ENCODE results near the gene NR1D1.
A peak's percentile ranks its signal among the peaks of the same experiment; 100 is the strongest.

Gene NR1D1

GRCh38 chr17:40073454-40074174 is 26.8 kb downstream of the NR1D1 start:
- no peak for DNase-seq

- DNase-seq: no peak
These were observed 27.5 kb downstream of the NR1D1 start for GRCh38 chr17:40072735-40073346.

DNA sequence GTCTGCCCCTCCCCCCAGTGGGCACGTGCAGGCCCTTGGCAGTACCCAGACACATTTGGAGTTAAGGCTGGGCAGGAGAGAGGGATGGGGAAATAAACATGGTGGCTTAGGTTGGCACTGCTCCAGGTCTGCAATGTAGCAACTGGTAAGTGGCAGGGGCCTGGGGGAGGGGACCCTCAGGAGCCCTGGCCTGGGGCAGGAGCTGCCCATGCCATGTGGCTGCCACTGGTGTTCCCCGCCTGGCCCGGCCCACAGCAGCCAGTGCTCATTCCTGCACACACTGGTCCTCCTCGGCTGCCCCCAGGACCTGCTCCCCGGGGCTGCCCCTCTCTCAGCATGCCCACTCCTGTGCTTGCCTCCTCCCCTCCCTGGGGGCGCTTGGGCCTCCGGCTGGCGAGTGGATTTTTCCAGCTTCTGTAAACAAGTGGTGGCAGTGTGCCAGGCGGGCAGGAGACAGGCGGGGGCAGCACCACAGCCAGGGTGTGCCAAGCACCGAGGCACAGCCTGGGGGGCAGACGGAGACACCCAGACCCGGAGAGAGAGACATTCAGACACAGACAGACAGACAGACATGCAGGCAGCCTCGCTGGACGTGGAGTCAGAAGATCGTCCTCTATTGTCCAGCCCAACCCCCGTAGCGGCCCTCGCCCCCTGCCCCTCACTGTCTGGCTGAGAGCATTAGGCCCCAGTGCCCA is 28.2 kb downstream of the NR1D1 start:
- peak; percentile 96 for DNase-seq

DNA sequence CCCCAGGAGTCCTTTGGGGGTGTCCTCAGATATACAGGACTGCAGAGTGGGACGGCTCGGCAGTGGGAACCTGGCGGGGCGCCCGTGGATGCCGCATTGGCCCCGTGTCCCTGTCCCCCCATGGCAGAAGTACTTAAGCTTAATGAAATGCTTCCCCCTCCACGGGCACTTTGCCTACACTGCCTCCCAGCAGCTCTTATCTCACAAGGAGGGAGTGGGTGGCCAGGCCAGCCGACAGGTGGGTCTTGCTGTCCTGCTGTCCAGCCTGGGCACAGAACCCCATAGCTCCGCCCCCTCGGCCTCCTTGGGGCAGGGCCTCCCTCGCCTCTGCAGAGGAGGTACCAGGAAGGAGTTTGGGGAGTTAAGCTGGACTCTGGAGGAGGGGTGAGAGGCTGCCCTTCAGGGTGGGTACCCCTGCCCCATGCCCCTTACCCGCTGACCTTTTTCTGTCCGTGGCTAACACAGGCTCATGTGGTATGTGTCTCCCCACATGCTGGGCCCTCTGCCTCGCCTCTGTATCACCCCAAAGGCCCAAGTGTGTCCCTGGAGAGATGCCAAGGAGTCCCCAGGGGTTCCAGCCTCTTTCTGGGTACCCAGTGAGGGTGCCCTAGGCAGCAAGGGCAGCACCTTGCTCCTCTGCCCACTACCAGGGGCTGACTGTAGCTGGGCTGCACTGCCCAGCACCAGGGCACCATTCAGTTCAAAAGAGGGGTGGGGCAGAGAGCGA is 28.9 kb downstream of the NR1D1 start:
- no peak for DNase-seq

DNA sequence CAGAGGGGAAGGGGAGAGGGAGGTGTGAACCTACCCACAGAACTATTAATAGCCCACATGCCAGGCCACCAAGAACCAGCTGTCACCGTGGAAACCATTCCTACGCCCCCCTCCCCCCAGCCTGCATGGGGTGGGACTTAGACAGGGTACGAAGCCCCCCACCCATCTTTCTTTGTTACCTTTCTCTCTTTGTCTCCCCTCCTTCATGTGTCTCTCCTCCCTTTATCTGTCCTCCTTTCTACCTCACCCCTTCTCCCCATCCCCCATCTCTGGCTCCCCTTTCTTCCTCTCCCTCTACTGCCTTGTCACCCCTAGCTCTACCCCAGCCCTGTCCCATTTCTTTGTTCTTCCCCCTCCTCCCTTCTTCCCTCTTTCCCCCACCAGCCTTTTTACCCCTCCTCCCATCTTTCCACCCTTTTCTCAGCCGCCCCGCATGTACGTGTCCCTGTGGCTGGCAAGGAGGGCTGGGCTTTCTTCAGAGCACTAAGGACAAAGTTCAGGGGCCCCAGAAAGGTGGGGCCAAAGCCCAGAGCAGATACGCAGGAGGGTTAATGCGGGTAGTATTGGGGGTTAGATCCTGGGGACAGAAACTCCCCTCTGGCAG is 29.6 kb downstream of the NR1D1 start:
- DNase-seq: peak; percentile 17

GRCh38 chr17:40069751-40070708 is 30.4 kb downstream of the NR1D1 start:
- peak; percentile 40 for DNase-seq

DNA sequence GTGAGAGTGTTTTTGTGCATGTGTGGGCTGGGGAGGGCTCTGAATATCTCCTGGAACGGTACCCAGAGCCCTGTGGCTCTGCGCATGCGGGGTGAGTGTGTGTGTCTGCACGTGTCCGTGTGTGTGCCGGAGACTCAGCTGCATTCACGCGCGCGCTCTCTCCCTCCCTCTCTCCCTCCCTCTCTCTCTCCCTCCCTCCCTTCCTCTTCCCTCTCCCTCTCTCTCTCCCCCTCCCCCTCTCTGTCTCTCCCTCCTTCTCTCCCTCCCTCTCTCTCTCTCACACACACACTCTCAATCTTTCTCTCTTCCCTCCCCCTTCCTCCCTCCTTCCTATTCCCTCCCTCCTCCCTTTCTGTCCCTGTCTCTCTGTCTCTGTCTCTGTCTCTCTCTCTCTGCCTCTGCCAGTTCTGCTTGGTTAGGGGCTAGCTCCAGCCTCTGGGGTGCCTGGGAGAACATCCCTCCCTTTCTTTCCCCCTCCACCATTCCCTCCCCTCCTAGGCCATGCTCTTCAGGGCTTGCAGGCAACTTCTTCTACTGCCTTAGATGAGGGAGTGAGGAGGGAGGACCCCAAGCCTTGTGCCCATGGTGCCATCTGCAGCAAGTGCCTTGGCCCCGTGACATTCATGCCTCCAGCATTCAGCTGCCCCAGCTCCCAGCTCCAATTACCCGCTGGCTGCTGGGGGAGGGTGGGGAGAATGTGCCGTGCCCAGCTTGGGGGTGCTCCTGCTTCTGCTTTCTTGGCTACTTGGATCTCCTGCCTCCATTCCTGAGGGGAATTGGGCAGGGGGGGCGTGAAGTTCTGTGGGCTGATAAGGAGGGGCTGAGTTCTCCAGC is 31.3 kb downstream of the NR1D1 start:
- peak; percentile 78 for DNase-seq

DNA sequence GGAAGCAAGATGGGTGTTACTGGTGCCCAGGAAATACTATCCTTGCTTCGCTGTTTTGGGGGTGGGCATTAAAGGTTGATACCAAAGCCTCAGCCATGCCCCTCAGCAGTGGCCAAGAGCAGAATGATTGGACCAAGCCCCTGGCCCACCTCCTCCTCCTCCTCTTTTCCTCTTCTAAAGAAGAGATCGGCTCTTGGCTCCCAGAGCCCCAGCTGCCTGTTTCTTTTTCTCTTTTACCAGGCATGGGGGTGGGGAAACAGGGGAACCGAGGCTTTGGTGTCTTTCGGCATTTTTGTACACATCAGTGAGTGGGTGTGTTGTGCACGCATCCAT is 31.8 kb downstream of the NR1D1 start:
- DNase-seq: no peak

GRCh38 chr17:40068129-40068581 is 32.2 kb downstream of the NR1D1 start:
- DNase-seq: no peak

DNA sequence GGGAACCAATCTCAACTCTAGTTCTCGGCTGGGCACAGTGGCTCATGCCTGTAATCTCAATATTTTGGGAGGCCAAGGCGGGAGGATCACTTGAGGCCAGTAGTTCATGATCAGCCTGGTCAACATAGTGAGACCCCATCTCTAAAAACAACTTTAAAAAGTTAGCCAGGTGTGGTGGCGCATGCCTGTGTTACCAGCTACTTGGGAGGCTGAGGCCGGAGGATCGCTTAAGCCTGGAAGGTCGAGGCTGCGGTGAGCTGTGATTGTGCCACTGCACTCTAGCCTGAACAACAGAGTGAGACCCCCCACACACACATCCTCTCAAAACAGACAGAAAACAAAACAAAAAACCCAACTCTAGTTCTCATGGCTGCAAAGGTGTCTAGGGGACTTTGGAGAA is 32.7 kb downstream of the NR1D1 start:
- DNase-seq: no peak

- DNase-seq: no peak
These were observed 34.4 kb downstream of the NR1D1 start for GRCh38 chr17:40065769-40066510.

- DNase-seq: no peak
These were observed 35.2 kb downstream of the NR1D1 start for GRCh38 chr17:40064971-40065768.

DNA sequence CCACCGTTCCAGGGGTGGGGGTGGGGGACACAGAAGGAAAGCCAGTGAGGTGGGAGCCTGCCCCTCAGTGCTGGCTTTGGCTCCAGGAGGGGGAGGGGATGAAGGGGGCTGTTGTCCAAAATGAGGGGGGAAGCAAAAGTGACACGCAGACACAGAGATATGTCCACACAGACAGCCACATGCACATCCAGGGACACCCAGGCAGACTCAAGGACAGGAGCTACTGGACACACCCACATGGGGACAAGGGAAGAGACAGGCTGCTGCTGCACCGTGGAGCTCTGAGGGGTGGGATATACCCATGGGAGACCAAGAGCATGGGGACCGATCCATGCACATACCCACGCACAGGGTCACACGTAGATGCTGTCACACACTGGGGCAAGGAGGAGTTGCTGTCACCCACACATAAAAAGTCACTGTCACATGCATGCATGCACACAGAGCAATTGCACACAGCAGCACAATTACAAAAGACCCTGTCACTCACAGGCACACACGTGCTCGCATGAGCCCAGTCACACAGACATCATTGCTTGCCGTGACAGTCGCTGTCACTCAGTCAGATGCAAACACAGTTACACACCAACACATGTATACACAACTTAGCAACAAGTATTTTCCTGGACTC is 36.4 kb downstream of the NR1D1 start:
- DNase-seq: no peak

DNA sequence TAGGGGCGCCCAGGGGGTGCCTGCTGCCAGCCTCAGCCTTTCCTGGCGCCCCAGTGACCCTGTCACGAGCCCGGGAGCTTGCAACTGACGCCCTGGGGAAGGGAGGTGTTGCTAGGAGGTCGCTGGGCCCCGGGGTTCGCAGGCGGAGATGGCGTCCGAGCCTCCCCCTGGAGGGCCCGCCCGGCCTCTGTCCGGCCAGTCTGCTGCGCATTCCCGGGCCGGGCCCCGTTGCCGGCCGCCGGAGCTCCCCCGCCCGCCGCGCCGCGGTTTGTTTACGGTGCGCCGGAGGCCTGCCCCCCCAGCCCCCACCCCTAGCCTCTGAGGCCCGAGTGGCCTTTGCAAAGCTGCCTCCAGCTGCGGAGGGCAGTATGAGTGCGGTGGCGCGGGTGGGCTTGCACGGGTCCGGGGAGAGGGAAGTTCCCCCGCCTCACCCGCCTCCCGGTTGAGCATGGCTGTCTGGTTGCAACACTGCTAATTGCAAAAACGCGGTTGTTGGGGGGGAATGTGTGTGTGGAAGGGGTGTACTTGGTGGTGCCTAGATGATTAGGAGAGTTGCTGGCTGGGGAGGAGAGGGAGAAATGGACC is 37.1 kb downstream of the NR1D1 start:
- no peak for DNase-seq

GRCh38 chr17:40062329-40063186 is 37.8 kb downstream of the NR1D1 start, which contains the start of gene THRA:
THRA (plus strand) TSS chr17:40062965; CDS start chr17:40074489, 11,524 bp downstream.
- peak; percentile 38 for DNase-seq

DNA sequence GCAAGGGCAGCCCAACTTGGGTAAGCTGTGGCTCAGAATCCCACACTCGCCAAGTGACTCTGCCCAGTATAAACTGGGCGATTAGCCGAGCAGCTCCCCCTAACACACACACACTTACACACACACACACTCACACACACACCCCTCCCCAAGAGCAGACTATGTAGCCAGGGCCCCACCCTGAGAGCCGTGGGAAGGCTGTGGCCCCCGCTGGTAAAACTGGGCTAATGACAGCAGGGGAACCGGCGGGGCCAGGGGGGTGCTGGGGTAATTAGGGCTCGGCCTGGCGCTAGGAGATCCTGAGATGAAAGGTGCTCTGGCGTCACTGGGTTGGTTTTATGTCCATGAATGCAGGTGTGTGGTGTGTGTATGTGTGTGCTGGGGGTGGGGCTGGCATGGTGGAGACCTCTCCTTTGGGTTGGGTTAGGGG is 38.8 kb downstream of the NR1D1 start:
- DNase-seq: no peak

All from NCI-H1092 (cell line).